Muscle layer of duodenum (tissue), 2 donors: ENCODE results near the gene GALR2.

Experiments
- H3K27ac ChIP-seq: one replicate; pipeline ENCODE4 v1.7.0; 2013; ENCODE audit warnings: mild to moderate bottlenecking, low read length
- H3K27me3 ChIP-seq: one replicate; pipeline ENCODE4 v1.7.0; 2013; ENCODE audit warnings: low read depth, mild to moderate bottlenecking, control low read depth, low read length
- H3K36me3 ChIP-seq, 2 donors: one replicate each; pipeline ENCODE4 v1.7.0; 2013; ENCODE audit warnings: low read length in 2 of 2, control low read depth in 1 of 2, mild to moderate bottlenecking in 1 of 2; ENCODE audit not compliant: insufficient read depth in 2 of 2, control insufficient read depth in 1 of 2
- H3K4me1 ChIP-seq, 2 donors: one replicate each; pipeline ENCODE4 v1.7.0; 2013; ENCODE audit warnings: low read length in 2 of 2, mild to moderate bottlenecking in 2 of 2, control low read depth in 1 of 2, moderate library complexity in 1 of 2; ENCODE audit not compliant: insufficient read depth in 2 of 2, control insufficient read depth in 1 of 2
- H3K4me3 ChIP-seq, 2 donors: one replicate each; pipeline ENCODE4 v1.7.0; 2013; ENCODE audit warnings: low read length in 2 of 2, low read depth in 1 of 2, mild to moderate bottlenecking in 1 of 2
- H3K9me3 ChIP-seq, 2 donors: one replicate each; pipeline ENCODE4 v1.7.0; 2013; ENCODE audit warnings: low read length in 2 of 2, control low read depth in 1 of 2, mild to moderate bottlenecking in 1 of 2; ENCODE audit not compliant: control insufficient read depth in 1 of 2
- donor health status: healthy.

The GALR2 gene

GRCh38 chr17:76106703-76107102 is 32.1 kb downstream of the GALR2 start:
- no peak overlapping the region for H3K27ac ChIP-seq
- H3K27me3 ChIP-seq = no peaks in the 10 kb centered on the region
- peaks cover 0 to 2% of the 10 kb centered on the region in 2 donors for H3K36me3 ChIP-seq
- H3K4me3 ChIP-seq = no peak overlapping the region
- no peaks in the 10 kb centered on the region for H3K9me3 ChIP-seq
- peaks cover 3 to 20% of the 10 kb centered on the region in 2 donors for H3K4me1 ChIP-seq

- H3K27ac ChIP-seq = no peak overlapping the region
- no peak overlapping the region for H3K4me3 ChIP-seq
- H3K27me3 ChIP-seq = no peaks in the 10 kb centered on the region
- peaks cover 3 to 16% of the 10 kb centered on the region in 2 donors for H3K4me1 ChIP-seq
- H3K9me3 ChIP-seq = no peaks in the 10 kb centered on the region
- H3K36me3 ChIP-seq = no peaks in the 10 kb centered on the region
Observed at GRCh38 chr17:76107509-76107908, 32.9 kb downstream of the GALR2 start.

GRCh38 chr17:76111956-76112355 is 37.4 kb downstream of the GALR2 start:
- Histone ChIP-seq H3K4me3 (no peak overlapping the region), H3K36me3 (no peaks in the 10 kb centered on the region), H3K9me3 (no peaks in the 10 kb centered on the region), H3K27ac (no peak overlapping the region), H3K27me3 (no peaks in the 10 kb centered on the region), H3K4me1 (no peaks in the 10 kb centered on the region)

GRCh38 chr17:76115138-76115754 is 40.7 kb downstream of the GALR2 start:
- Histone ChIP-seq H3K27me3 (no peaks in the 10 kb centered on the region), H3K36me3 (no peaks in the 10 kb centered on the region), H3K4me1 (no peaks in the 10 kb centered on the region), H3K9me3 (no peaks in the 10 kb centered on the region), H3K4me3 (no peak overlapping the region), H3K27ac (no peak overlapping the region)

GRCh38 chr17:76119409-76120371 is 45.1 kb downstream of the GALR2 start:
- H3K9me3 ChIP-seq = no peaks in the 10 kb centered on the region
- peaks cover 0 to 13% of the 10 kb centered on the region in 2 donors for H3K4me1 ChIP-seq
- H3K36me3 ChIP-seq = no peaks in the 10 kb centered on the region
- no peak overlapping the region for H3K4me3 ChIP-seq
- H3K27me3 ChIP-seq = no peaks in the 10 kb centered on the region
- H3K27ac ChIP-seq = no peak overlapping the region

- peaks cover 0 to 13% of the 10 kb centered on the region in 2 donors for H3K4me1 ChIP-seq
- no peak overlapping the region for H3K4me3 ChIP-seq
- no peak overlapping the region for H3K27ac ChIP-seq
- no peaks in the 10 kb centered on the region for H3K36me3 ChIP-seq
- no peaks in the 10 kb centered on the region for H3K9me3 ChIP-seq
- H3K27me3 ChIP-seq = no peaks in the 10 kb centered on the region
Observed at GRCh38 chr17:76120658-76121008, 46.1 kb downstream of the GALR2 start.

- Histone ChIP-seq H3K9me3 (no peaks in the 10 kb centered on the region), H3K27ac (no peak overlapping the region), H3K36me3 (no peaks in the 10 kb centered on the region), H3K27me3 (no peaks in the 10 kb centered on the region), H3K4me3 (peak overlapping the region in 1 of 2 donors; percentile 45), H3K4me1 (peaks cover 0 to 13% of the 10 kb centered on the region in 2 donors)
Observed at GRCh38 chr17:76121932-76122430, 47.4 kb downstream of the GALR2 start.

GRCh38 chr17:76122431-76123190 is 48.0 kb downstream of the GALR2 start:
- H3K4me1 ChIP-seq = peaks cover 0 to 13% of the 10 kb centered on the region in 2 donors
- H3K27ac ChIP-seq = no peak overlapping the region
- H3K4me3 ChIP-seq = no peak overlapping the region
- H3K27me3 ChIP-seq = no peaks in the 10 kb centered on the region
- no peaks in the 10 kb centered on the region for H3K9me3 ChIP-seq
- no peaks in the 10 kb centered on the region for H3K36me3 ChIP-seq

GRCh38 chr17:76123191-76123499 is 48.6 kb downstream of the GALR2 start:
- H3K27me3 ChIP-seq = no peaks in the 10 kb centered on the region
- no peak overlapping the region for H3K4me3 ChIP-seq
- H3K36me3 ChIP-seq = no peaks in the 10 kb centered on the region
- no peak overlapping the region for H3K27ac ChIP-seq
- H3K4me1 ChIP-seq = peaks cover 0 to 13% of the 10 kb centered on the region in 2 donors
- H3K9me3 ChIP-seq = no peaks in the 10 kb centered on the region

- Histone ChIP-seq H3K27me3 (no peaks in the 10 kb centered on the region), H3K4me1 (peaks cover 0 to 13% of the 10 kb centered on the region in 2 donors), H3K27ac (no peak overlapping the region), H3K36me3 (no peaks in the 10 kb centered on the region), H3K4me3 (no peak overlapping the region), H3K9me3 (no peaks in the 10 kb centered on the region)
Observed at GRCh38 chr17:76123749-76124581, 49.4 kb downstream of the GALR2 start.
